SK-N-MC (cell line): ENCODE measurements around the gene ADAP1.

Source experiments
- DNase-seq: peaks from one replicate; pipeline ENCODE4 v3.0.0-alpha.2; 2011; ENCODE audit warnings: low read depth, low spot score
- H3K27ac ChIP-seq: fragments of 200-600 bp; sonication (generic); 2 replicates; pipeline ENCODE4 v1.5.1; 2016; ENCODE audit warnings: mixed run types
- H3K36me3 ChIP-seq: fragments of 200-600 bp; sonication (generic); 2 replicates; pipeline ENCODE4 v1.6.1; 2017; ENCODE audit warnings: antibody characterized with exemption, low read length, mixed read lengths; ENCODE audit not compliant: insufficient read depth
- H3K4me3 ChIP-seq: fragments of 200-600 bp; sonication (generic); 2 replicates; pipeline ENCODE4 v1.5.1; 2016
- H3K9ac ChIP-seq: fragments of 200-600 bp; sonication (generic); 2 replicates; pipeline ENCODE4 v1.8.0; 2017; ENCODE audit warnings: mixed run types, mixed read lengths; ENCODE audit not compliant: insufficient read length
- H3K9me3 ChIP-seq: fragments of 200-600 bp; sonication (generic); 2 replicates; pipeline ENCODE4 v1.6.1; 2017; ENCODE audit warnings: low read depth, mild to moderate bottlenecking, antibody characterized with exemption, low read length, moderate library complexity, mixed read lengths
- EZH2 ChIP-seq: fragments of 200-600 bp; sonication (generic); IDR thresholded peaks from one replicate; pipeline ENCODE4 v1.6.1; 2017; ENCODE audit warnings: antibody characterized with exemption
- FOXP2 ChIP-seq: optimal IDR thresholded peaks from 2 replicates; pipeline ENCODE3; 2011; ENCODE audit warnings: mild to moderate bottlenecking, moderate library complexity; ENCODE audit not compliant: insufficient read depth; ENCODE audit errors: extremely low read length, control extremely low read depth
- POLR2AphosphoS5 ChIP-seq: IDR thresholded peaks from 2 replicates; pipeline ENCODE4 v1.6.1; 2012; ENCODE audit warnings: mild to moderate bottlenecking, low read depth, low read length, borderline replicate concordance

Gene ADAP1

DNA sequence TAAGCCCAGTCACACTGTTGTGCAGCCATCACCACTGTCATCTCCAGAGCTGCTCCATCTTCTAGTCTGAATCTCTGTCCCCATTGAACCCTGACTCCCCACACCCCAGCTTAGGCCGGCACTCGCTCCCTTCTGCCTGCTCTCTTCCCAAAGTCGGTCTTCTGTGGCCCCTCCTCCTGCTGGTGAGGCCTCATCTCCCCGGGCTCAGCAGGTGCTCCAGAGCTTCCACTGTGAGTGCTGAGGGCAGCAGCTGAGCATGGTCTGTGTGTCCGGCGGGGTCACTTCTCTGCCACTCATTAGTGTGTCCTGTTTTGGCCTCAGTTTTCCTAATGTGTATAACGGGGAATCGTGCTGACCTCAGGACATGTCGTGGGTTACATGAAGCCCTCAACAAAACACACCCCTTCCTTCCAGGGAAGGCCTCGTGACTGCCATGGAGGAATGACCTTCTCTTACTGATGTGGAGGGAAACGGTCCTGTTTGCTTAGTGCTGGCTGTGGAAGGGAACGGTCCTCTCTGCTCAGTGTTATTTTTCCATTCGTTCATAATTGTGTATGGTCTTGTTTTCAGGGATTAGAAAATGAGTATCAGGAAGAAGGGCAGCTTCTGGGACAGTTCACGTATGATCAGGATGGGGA is 82.5 kb downstream of the ADAP1 start:
- Histone ChIP-seq H3K27ac (no peak overlapping the region), H3K36me3 (peaks cover 34% of the 10 kb centered on the region), H3K4me3 (no peak overlapping the region), H3K9me3 (no peaks in the 10 kb centered on the region), H3K9ac (no peak overlapping the region)
- TF ChIP-seq FOXP2 (no peak), POLR2AphosphoS5 (no peak), EZH2 (no peak)
- no peak for DNase-seq

DNA sequence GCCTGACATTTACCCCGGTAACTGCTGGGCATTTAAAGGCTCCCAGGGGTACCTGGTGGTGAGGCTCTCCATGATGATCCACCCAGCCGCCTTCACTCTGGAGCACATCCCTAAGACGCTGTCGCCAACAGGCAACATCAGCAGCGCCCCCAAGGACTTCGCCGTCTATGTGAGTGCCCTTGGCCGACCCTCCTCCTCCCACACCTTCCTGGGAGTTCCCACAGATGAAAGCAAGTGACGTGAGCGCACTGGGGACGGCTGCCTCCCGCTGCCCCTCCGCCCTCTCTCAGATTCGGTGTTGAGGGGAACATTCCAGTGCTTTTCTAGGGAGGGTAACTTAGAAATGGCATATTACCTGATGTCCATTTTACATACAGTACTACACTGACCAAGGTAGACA is 85.1 kb downstream of the ADAP1 start:
- H3K36me3 ChIP-seq = peaks cover 45% of the 10 kb centered on the region
- no peak for TF ChIP-seq EZH2
- no peak for TF ChIP-seq POLR2AphosphoS5
- no peak for TF ChIP-seq FOXP2
- no peaks in the 10 kb centered on the region for H3K9me3 ChIP-seq
- no peak overlapping the region for H3K27ac ChIP-seq
- no peak overlapping the region for H3K4me3 ChIP-seq
- DNase-seq = no peak
- no peak overlapping the region for H3K9ac ChIP-seq

DNA sequence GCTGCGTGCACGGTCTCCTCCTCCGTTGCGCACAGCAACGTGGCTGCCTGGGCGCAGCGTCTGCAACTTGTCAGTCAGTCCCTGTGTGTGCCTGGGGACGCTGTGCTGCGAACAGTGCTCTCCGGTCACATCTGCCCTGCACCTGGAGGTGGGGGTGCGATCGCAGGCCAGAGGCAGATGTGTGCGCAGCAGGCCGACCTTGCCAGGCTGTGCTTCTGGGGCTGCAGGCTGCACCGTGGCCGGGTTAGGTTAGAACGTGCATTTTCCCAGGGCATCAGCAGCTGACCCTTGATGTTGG is 86.3 kb downstream of the ADAP1 start:
- H3K9me3 ChIP-seq = no peaks in the 10 kb centered on the region
- TF ChIP-seq POLR2AphosphoS5 = no peak
- no peak for TF ChIP-seq EZH2
- no peak for TF ChIP-seq FOXP2
- DNase-seq = no peak
- H3K4me3 ChIP-seq = no peak overlapping the region
- no peak overlapping the region for H3K27ac ChIP-seq
- peaks cover 48% of the 10 kb centered on the region for H3K36me3 ChIP-seq
- H3K9ac ChIP-seq = no peak overlapping the region

DNA sequence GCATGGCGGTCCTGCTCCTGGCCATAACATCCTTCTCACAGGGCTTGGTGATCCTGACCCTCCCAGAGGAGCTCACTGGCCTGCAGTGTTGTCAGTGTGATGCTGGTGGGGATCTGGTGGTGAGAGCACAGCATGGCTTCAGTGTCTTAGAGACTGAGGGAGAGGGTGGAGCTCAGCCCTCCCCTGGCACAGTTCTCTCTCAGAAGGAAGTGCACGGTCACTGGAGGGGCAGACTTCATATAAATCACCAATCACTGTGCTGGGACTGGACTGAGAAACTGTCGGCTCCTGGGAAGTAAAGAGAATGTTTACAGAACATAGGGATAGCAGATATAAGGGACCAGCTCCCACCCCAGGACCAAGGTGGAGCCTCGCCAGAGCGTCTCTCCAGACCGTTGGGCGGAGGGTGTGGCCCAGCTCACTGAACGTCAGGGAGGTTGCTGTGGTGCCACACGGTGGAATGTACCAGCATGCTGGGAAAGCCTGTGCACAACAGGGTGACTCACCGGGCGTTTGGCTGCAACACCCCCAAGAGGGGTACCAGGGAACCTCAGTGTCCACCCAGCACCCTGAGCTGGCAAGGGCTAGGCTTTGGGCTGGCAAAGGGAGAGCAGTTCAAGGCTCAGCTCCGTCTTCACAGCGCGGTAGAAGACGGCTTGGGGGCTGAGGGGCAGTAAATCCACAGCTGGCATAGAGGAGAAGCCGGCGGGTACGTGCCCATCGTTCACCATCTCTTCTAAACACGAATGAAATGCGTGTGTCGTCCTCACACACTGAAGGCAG is 86.9 kb downstream of the ADAP1 start:
- Histone ChIP-seq H3K27ac (no peak overlapping the region), H3K4me3 (no peak overlapping the region), H3K36me3 (peaks cover 44% of the 10 kb centered on the region), H3K9ac (no peak overlapping the region), H3K9me3 (no peaks in the 10 kb centered on the region)
- TF ChIP-seq POLR2AphosphoS5 (no peak), FOXP2 (no peak), EZH2 (no peak)
- DNase-seq = no peak

DNA sequence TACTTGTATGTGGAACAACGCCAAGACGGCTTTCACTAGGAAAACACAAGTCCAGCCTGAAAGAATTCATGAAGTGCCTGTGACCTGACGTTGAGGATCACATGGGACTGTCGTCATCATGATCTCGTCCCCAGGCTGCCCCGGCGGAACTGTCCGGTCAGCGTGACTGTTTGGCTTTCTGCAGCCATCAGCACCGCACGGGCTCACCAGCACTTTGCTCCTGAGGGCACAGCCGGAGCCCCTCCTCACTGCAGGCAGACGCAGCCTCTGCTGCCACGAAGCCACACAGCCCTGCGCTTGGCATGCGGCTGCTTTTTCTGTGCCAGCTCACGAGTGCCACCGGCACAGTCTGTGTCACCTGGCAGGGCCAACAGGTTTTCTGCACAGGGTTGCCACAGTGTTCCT is 87.5 kb downstream of the ADAP1 start:
- peaks cover 43% of the 10 kb centered on the region for H3K36me3 ChIP-seq

DNA sequence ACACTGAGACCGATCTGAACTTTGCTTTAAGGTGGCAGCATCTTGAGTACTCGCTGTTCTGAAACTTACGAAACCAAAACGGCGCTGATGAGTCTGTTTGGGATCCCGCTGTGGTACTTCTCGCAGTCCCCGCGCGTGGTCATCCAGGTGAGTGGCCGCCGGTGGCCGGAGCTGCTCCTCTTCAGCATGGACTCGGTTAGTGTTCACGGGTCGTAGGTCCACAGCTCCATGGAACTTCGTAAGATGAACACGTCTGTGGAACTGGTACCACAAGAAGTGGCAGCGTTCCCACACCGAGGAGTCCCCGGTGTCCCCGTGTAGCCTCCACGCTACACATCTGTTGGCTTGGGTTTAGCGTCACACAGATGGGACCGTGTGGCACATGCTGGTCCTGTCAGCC is 88.6 kb downstream of the ADAP1 start:
- Histone ChIP-seq H3K4me3 (no peak overlapping the region), H3K36me3 (peaks cover 53% of the 10 kb centered on the region), H3K9ac (no peak overlapping the region), H3K27ac (no peak overlapping the region), H3K9me3 (no peaks in the 10 kb centered on the region)
- no peak for DNase-seq
- TF ChIP-seq POLR2AphosphoS5 (no peak), EZH2 (no peak), FOXP2 (no peak)

More for the DNA sequence above, 87.5 kb downstream of the ADAP1 start:
- DNase-seq = no peak
- Histone ChIP-seq H3K27ac (no peak overlapping the region), H3K4me3 (no peak overlapping the region), H3K9me3 (no peaks in the 10 kb centered on the region), H3K9ac (no peak overlapping the region)
- TF ChIP-seq FOXP2 = no peak
- TF ChIP-seq POLR2AphosphoS5 = no peak
- no peak for TF ChIP-seq EZH2

DNA sequence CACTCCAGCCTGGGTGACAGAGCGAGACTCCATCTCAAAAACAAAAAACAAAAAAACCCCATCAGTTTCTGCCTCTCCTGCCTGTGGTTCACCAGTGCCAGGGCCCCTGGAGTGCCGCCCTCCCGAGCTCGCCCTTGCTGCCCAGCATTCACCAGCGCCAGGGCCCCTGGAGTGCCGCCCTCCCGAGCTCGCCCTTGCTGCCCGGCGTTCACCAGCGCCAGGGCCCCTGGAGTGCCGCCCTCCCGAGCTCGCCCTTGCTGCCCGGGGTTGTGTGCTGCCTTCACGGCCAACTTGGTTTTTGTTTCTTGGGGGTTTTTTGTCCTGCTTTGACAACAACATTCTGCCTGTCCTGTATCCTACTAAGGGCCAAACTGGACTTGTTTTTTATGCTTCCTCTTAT is 91.4 kb downstream of the ADAP1 start:
- no peak for DNase-seq
- Histone ChIP-seq H3K36me3 (peaks cover 65% of the 10 kb centered on the region), H3K27ac (no peak overlapping the region), H3K9me3 (no peaks in the 10 kb centered on the region), H3K9ac (no peak overlapping the region), H3K4me3 (no peak overlapping the region)
- TF ChIP-seq FOXP2 = no peak
- no peak for TF ChIP-seq EZH2
- no peak for TF ChIP-seq POLR2AphosphoS5

DNA sequence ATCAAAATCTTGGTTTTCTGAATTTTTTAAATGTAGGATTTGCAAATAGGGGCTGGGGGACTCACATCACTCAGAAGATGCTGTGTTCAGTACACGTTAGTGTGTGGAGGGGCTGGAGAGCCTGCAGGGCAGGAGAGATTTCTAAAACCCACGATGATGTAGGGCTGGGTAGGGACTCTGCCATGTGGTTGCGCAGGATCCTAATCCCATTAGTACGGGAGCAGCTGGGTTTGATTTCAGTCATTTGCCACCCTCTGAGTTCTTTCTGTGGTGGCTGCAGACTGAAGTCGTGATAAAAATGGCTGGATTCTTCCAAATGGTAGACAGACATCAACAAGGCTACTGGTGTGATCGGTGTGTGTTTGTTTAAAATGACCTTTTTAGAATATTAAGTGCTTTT is 92.3 kb downstream of the ADAP1 start:
- peaks cover 68% of the 10 kb centered on the region for H3K36me3 ChIP-seq
- no peak overlapping the region for H3K9ac ChIP-seq
- DNase-seq = no peak
- TF ChIP-seq FOXP2 = no peak
- no peak for TF ChIP-seq EZH2
- no peak for TF ChIP-seq POLR2AphosphoS5
- no peak overlapping the region for H3K27ac ChIP-seq
- no peaks in the 10 kb centered on the region for H3K9me3 ChIP-seq
- H3K4me3 ChIP-seq = no peak overlapping the region
